HEK293 (cell line): Measurements from ENCODE around the gene CHN2.

ENCODE experiments used
- CTCF ChIA-PET: fragments of 350-600 bp; formaldehyde crosslinking; extraction: SDS; loops from one replicate; lab custom pipeline; 2021; ENCODE audit warnings: antibody characterized with exemption; lab: Yijun Ruan, JAX
- POLR2A ChIA-PET: fragments of 300-600 bp; formaldehyde crosslinking; extraction: SDS; loops from one replicate; lab custom pipeline; 2020; ENCODE audit warnings: antibody characterized with exemption, inconsistent platforms; lab: Yijun Ruan, JAX
- H3K27ac ChIP-seq: fragments of 200-500 bp; sonication (Bioruptor generic); 2 replicates; pipeline ENCODE4 v1.5.1; 2014; ENCODE audit warnings: low read depth, low read length, control low read depth, inconsistent platforms; ENCODE audit errors: extremely low read depth
- H3K36me3 ChIP-seq, 2 experiments: fragments of 200-500 bp in 1 of 2; sonication (Bioruptor generic) in 1 of 2; 1 replicate in 1 of 2; 2 replicates in 1 of 2; pipeline ENCODE4 v1.5.1; 2014 to 2017; ENCODE audit warnings: inconsistent platforms in 2 of 2, low read length in 2 of 2; ENCODE audit not compliant: control insufficient read depth in 2 of 2, insufficient read depth in 1 of 2
- H3K4me1 ChIP-seq: fragments of 200-500 bp; sonication (Bioruptor generic); 2 replicates; pipeline ENCODE4 v1.5.1; 2014; ENCODE audit warnings: mild to moderate bottlenecking, low read length, inconsistent platforms; ENCODE audit not compliant: control insufficient read depth, insufficient read depth
- H3K4me3 ChIP-seq: 2 replicates; pipeline ENCODE4 v1.5.1; 2011; ENCODE audit warnings: low read depth, mild to moderate bottlenecking, control low read depth, low read length, moderate library complexity
- H3K9me3 ChIP-seq: fragments of 200-500 bp; sonication (Bioruptor generic); 2 replicates; pipeline ENCODE4 v1.5.1; 2014; ENCODE audit warnings: low read depth, low read length, inconsistent platforms; ENCODE audit not compliant: control insufficient read depth, insufficient read depth
- PRDM6 ChIP-seq: fragments of 450-650 bp; formaldehyde crosslinking; IDR thresholded peaks from 2 replicates; pipeline ENCODE4 v1.5.1; 2017; ENCODE audit warnings: missing biosample characterization, missing genetic modification characterization
- REPIN1 ChIP-seq: fragments of 450-650 bp; formaldehyde crosslinking; IDR thresholded peaks from 2 replicates; pipeline ENCODE4 v1.5.1; 2017; ENCODE audit warnings: missing biosample characterization, missing genetic modification characterization, low read depth
- ZBTB21 ChIP-seq: fragments of 450-650 bp; formaldehyde crosslinking; IDR thresholded peaks from 2 replicates; pipeline ENCODE4 v1.5.1; 2017; ENCODE audit warnings: missing biosample characterization, missing genetic modification characterization
- ZBTB26 ChIP-seq: fragments of 450-650 bp; formaldehyde crosslinking; optimal IDR thresholded peaks from 2 replicates; pipeline ENCODE3; 2016; ENCODE audit warnings: missing biosample characterization, mild to moderate bottlenecking, missing genetic modification characterization
- ZBTB7A ChIP-seq: fragments of 450-650 bp; formaldehyde crosslinking; IDR thresholded peaks from 2 replicates; pipeline ENCODE4 v1.5.1; 2016; ENCODE audit warnings: low read depth, missing biosample characterization, missing genetic modification characterization
- ZFP41 ChIP-seq: fragments of 450-650 bp; formaldehyde crosslinking; IDR thresholded peaks from 2 replicates; pipeline ENCODE4 v1.5.1; 2016; ENCODE audit warnings: missing biosample characterization, missing genetic modification characterization, borderline replicate concordance
- ZFP69B ChIP-seq: fragments of 450-650 bp; formaldehyde crosslinking; IDR thresholded peaks from 2 replicates; pipeline ENCODE4 v1.5.1; 2016; ENCODE audit warnings: missing biosample characterization, missing genetic modification characterization
- ZNF16 ChIP-seq: fragments of 450-650 bp; formaldehyde crosslinking; IDR thresholded peaks from 2 replicates; pipeline ENCODE4 v1.5.1; 2016; ENCODE audit warnings: low read depth, missing biosample characterization, missing genetic modification characterization
- ZNF248 ChIP-seq: fragments of 450-650 bp; formaldehyde crosslinking; IDR thresholded peaks from 2 replicates; pipeline ENCODE4 v1.5.1; 2017; ENCODE audit warnings: missing biosample characterization, missing genetic modification characterization
- ZNF274 ChIP-seq, 2 experiments: fragments of 200-500 bp in 1 of 2; fragments of 450-650 bp in 1 of 2; sonication (Bioruptor generic) in 1 of 2; formaldehyde crosslinking in 1 of 2; IDR thresholded peaks; 2 replicates each; pipeline versions ENCODE4 v1.5.1 to v1.6.1; 2014 to 2016; ENCODE audit warnings: borderline replicate concordance in 1 of 2, inconsistent platforms in 1 of 2, low read length in 1 of 2, missing biosample characterization in 1 of 2, missing genetic modification characterization in 1 of 2
- ZNF292 ChIP-seq: fragments of 450-650 bp; formaldehyde crosslinking; IDR thresholded peaks from 2 replicates; pipeline ENCODE4 v1.5.1; 2016; ENCODE audit warnings: low read depth, missing biosample characterization, missing genetic modification characterization, borderline replicate concordance
- ZNF311 ChIP-seq: fragments of 450-650 bp; formaldehyde crosslinking; IDR thresholded peaks from 2 replicates; pipeline ENCODE4 v1.5.1; 2017; ENCODE audit warnings: missing biosample characterization, missing genetic modification characterization, borderline replicate concordance
- ZNF335 ChIP-seq: fragments of 450-650 bp; formaldehyde crosslinking; conservative IDR thresholded peaks from 2 replicates; pipeline ENCODE4 v1.5.1; 2016; ENCODE audit warnings: missing biosample characterization, missing genetic modification characterization
- ZNF433 ChIP-seq: fragments of 450-650 bp; formaldehyde crosslinking; IDR thresholded peaks from 2 replicates; pipeline ENCODE4 v1.5.1; 2016; ENCODE audit warnings: missing biosample characterization, missing genetic modification characterization, low read depth
- ZNF449 ChIP-seq: fragments of 450-650 bp; formaldehyde crosslinking; IDR thresholded peaks from 2 replicates; pipeline ENCODE4 v1.5.1; 2017; ENCODE audit warnings: missing biosample characterization, mild to moderate bottlenecking, missing genetic modification characterization, moderate library complexity
- ZNF501 ChIP-seq: fragments of 450-650 bp; formaldehyde crosslinking; IDR thresholded peaks from 2 replicates; pipeline ENCODE4 v1.5.1; 2016; ENCODE audit warnings: missing biosample characterization, missing genetic modification characterization
- ZNF513 ChIP-seq: fragments of 450-650 bp; IDR thresholded peaks from 2 replicates; pipeline ENCODE4 v1.5.1; 2018; ENCODE audit warnings: missing biosample characterization, missing genetic modification characterization
- ZNF560 ChIP-seq: fragments of 450-650 bp; formaldehyde crosslinking; IDR thresholded peaks from 2 replicates; pipeline ENCODE4 v1.5.1; 2017; ENCODE audit warnings: missing biosample characterization, missing genetic modification characterization, borderline replicate concordance
- ZNF645 ChIP-seq: fragments of 450-650 bp; formaldehyde crosslinking; IDR thresholded peaks from 2 replicates; pipeline ENCODE4; 2016; ENCODE audit warnings: missing biosample characterization, missing genetic modification characterization
- ZNF747 ChIP-seq: fragments of 450-650 bp; formaldehyde crosslinking; IDR thresholded peaks from 2 replicates; pipeline ENCODE4 v1.5.1; 2016; ENCODE audit warnings: missing biosample characterization, missing genetic modification characterization
- ZNF791 ChIP-seq: fragments of 450-650 bp; formaldehyde crosslinking; IDR thresholded peaks from 2 replicates; pipeline ENCODE4 v1.5.1; 2016; ENCODE audit warnings: missing biosample characterization, missing genetic modification characterization
- ZNF792 ChIP-seq: fragments of 450-650 bp; formaldehyde crosslinking; IDR thresholded peaks from 2 replicates; pipeline ENCODE4 v1.5.1; 2016; ENCODE audit warnings: missing biosample characterization, missing genetic modification characterization

Gene CHN2

GRCh38 chr7:29476916-29477315 is 282.3 kb downstream of the CHN2 start:
- ChIA-PET CTCF (no interaction called here), POLR2A (no interaction called here)
- no peaks in the 10 kb centered on the region for H3K9me3 ChIP-seq

GRCh38 chr7:29478226-29478625 is 283.7 kb downstream of the CHN2 start:
- TF ChIP-seq REPIN1 (tag by site-specific recombination): no peak
- no peak for TF ChIP-seq ZNF274 (IDR thresholded peaks at IDR 0.05; ENCODE audit: low read length)
- TF ChIP-seq ZNF274 (tag by site-specific recombination; IDR thresholded peaks at IDR 0.05; ENCODE audit: borderline replicate concordance): no peak
- no peak for TF ChIP-seq ZNF747 (tag by site-specific recombination)
- TF ChIP-seq ZNF449 (tag by site-specific recombination): no peak
- no peak for TF ChIP-seq ZNF501 (tag by site-specific recombination)
- no peak for TF ChIP-seq ZNF433 (tag by site-specific recombination)
- TF ChIP-seq ZNF513: no peak
- TF ChIP-seq ZNF645 (tag by site-specific recombination): no peak
- TF ChIP-seq, all 188 proteins: peak for 0
- Histone ChIP-seq H3K9me3 (no peaks in the 10 kb centered on the region), H3K4me3 (no peak overlapping the region), H3K36me3 (no peaks in the 10 kb centered on the region), H3K4me1 (no peaks in the 10 kb centered on the region), H3K27ac (no peak overlapping the region)
- ChIA-PET CTCF (interaction anchor here (1.1 kb wide), 1 partner anchor 372 kb away, joined by 3 read pairs; no protein-coding TSS in a partner anchor), POLR2A (no interaction called here)

More at GRCh38 chr7:29476916-29477315, 282.3 kb downstream of the CHN2 start:
- TF ChIP-seq ZFP41 (tag by site-specific recombination) (no peak), ZBTB26 (tag by site-specific recombination) (no peak), ZFP69B (no peak), ZNF311 (tag by site-specific recombination) (no peak), ZNF560 (tag by site-specific recombination) (no peak), ZNF248 (tag by site-specific recombination) (no peak), ZBTB7A (tag by site-specific recombination) (no peak), ZNF292 (tag by site-specific recombination) (no peak), ZNF792 (tag by site-specific recombination) (no peak), ZNF335 (no peak), ZBTB21 (tag by site-specific recombination) (no peak), ZNF16 (no peak), ZNF791 (tag by site-specific recombination) (no peak), PRDM6 (tag by site-specific recombination) (no peak)
- Histone ChIP-seq H3K27ac (no peak overlapping the region), H3K36me3 (no peaks in the 10 kb centered on the region), H3K4me3 (no peak overlapping the region), H3K4me1 (no peaks in the 10 kb centered on the region)
